HG03060 (cell line): ENCODE results near the gene NEU1.
"Not testable (repeated sequence)": the region's sequence is repeated elsewhere in the genome, so short reads cannot be mapped to it uniquely, and the experiment has no call there.

Experiments used
- ATAC-seq: cut with Tn5 transposase; IDR thresholded peaks from one replicate; pipeline ENCODE4 v1.9.1; 2021; ENCODE audit warnings: low read depth, moderate number of reproducible peaks; ENCODE audit not compliant: unreplicated experiment

Gene NEU1

GRCh38 chr6:31847276-31847978 lies 15.2 kb downstream of the NEU1 start:
- no peak for ATAC-seq

- ATAC-seq, result no peak
Observed at GRCh38 chr6:31844507-31844906, 18.1 kb downstream of the NEU1 start.

- ATAC-seq, result no peak
Observed at GRCh38 chr6:31842053-31842452, 20.6 kb downstream of the NEU1 start.

GRCh38 chr6:31839779-31840126 lies 22.9 kb downstream of the NEU1 start:
- not testable (repeated sequence) for ATAC-seq

GRCh38 chr6:31838968-31839367 lies 23.7 kb downstream of the NEU1 start:
- no peak for ATAC-seq

GRCh38 chr6:31838114-31838553 lies 24.5 kb downstream of the NEU1 start:
- ATAC-seq, result not testable (repeated sequence)

- ATAC-seq, result no peak
Observed at GRCh38 chr6:31837369-31838113, 25.1 kb downstream of the NEU1 start.

GRCh38 chr6:31836474-31837368 lies 25.9 kb downstream of the NEU1 start:
- ATAC-seq, result no peak

GRCh38 chr6:31836047-31836473 lies 26.6 kb downstream of the NEU1 start:
- ATAC-seq, result no peak

GRCh38 chr6:31834367-31835250 lies 28.0 kb downstream of the NEU1 start:
- no peak for ATAC-seq

- no peak for ATAC-seq
Observed at GRCh38 chr6:31831350-31832215, 31.0 kb downstream of the NEU1 start.

- no peak for ATAC-seq
Observed at GRCh38 chr6:31830886-31831335, 31.7 kb downstream of the NEU1 start.

- no peak for ATAC-seq
Observed at GRCh38 chr6:31829633-31830283, 32.9 kb downstream of the NEU1 start.

GRCh38 chr6:31827286-31828079 lies 35.1 kb downstream of the NEU1 start, which contains the start of gene HSPA1B:
TSS of gene HSPA1B (plus strand) at chr6:31827738. CDS start at chr6:31827951, 213 bp downstream.
- peak; percentile 51 for ATAC-seq

- no peak for ATAC-seq
Observed at GRCh38 chr6:31826793-31827285, 35.8 kb downstream of the NEU1 start.

- ATAC-seq, result no peak
Observed at GRCh38 chr6:31825553-31825952, 37.1 kb downstream of the NEU1 start.

- ATAC-seq, result not testable (repeated sequence)
Observed at GRCh38 chr6:31823592-31824196, 38.9 kb downstream of the NEU1 start.
